RWPE2 (cell line): ENCODE results near the gene CDC42EP2.

Experiments used
- ATAC-seq: fragments of 200-7000 bp; cut with Tn5 transposase; 3 replicates; pipeline ENCODE4 v1.9.1; 2021; ENCODE audit warnings: low read depth
- DNase-seq: peaks from one replicate; pipeline ENCODE4 v3.0.0-alpha.2; 2020; ENCODE audit warnings: low spot score
- H3K27ac ChIP-seq: fragments of 450-650 bp; 2 replicates; pipeline ENCODE4 v1.5.1; 2017; ENCODE audit warnings: mild to moderate bottlenecking; ENCODE audit not compliant: poor library complexity, severe bottlenecking
- H3K27me3 ChIP-seq: fragments of 250-450 bp; sonication (Bioruptor Pico); 2 replicates; pipeline ENCODE4 v1.5.1; 2021; ENCODE audit warnings: mild to moderate bottlenecking, moderate library complexity; ENCODE audit not compliant: insufficient read depth, poor library complexity, severe bottlenecking
- H3K36me3 ChIP-seq: fragments of 250-450 bp; sonication (Bioruptor Pico); 2 replicates; pipeline ENCODE4 v1.5.1; 2020; ENCODE audit warnings: low read depth, mild to moderate bottlenecking, moderate library complexity
- H3K4me1 ChIP-seq: fragments of 250-450 bp; sonication (Bioruptor Pico); 2 replicates; pipeline ENCODE4 v1.5.1; 2021; ENCODE audit warnings: mild to moderate bottlenecking, moderate library complexity; ENCODE audit not compliant: insufficient read depth, poor library complexity, severe bottlenecking
- H3K4me3 ChIP-seq: fragments of 250-450 bp; sonication (Bioruptor Pico); 2 replicates; pipeline ENCODE4 v1.5.1; 2021; ENCODE audit warnings: mild to moderate bottlenecking, moderate library complexity; ENCODE audit not compliant: severe bottlenecking
- H3K9me3 ChIP-seq: fragments of 250-450 bp; sonication (Bioruptor Pico); 2 replicates; pipeline ENCODE4 v1.5.1; 2021; ENCODE audit warnings: mild to moderate bottlenecking, moderate library complexity; ENCODE audit not compliant: severe bottlenecking
- TF ChIP-seq, protein P1 (sequence below): fragments of 450-650 bp; IDR thresholded peaks from one replicate; pipeline ENCODE4 v1.5.1; 2017; ENCODE audit warnings: mild to moderate bottlenecking, moderate library complexity; ENCODE audit not compliant: poor library complexity, severe bottlenecking

The CDC42EP2 gene

DNA sequence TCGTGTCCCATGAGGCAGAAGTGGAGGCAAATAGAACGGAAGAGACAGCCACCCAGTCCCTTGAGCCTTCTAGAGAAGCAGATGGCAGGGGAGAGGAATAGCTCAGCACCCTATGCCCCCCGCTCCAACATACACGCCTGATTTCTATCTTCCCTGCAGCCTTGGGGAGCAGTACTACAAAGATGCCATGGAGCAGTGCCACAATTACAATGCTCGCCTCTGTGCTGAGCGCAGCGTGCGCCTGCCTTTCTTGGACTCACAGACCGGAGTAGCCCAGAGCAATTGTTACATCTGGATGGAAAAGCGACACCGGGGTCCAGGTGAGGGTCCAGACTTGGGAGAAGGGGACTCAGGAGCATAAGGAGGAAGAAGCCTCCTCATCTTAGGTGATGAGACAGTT lies 25.6 kb downstream of the CDC42EP2 start:
- DNase-seq = no peak
- Histone ChIP-seq H3K27ac (no peak overlapping the region), H3K4me1 (no peaks in the 10 kb centered on the region), H3K4me3 (no peak overlapping the region), H3K36me3 (peaks cover 77% of the 10 kb centered on the region), H3K9me3 (no peaks in the 10 kb centered on the region), H3K27me3 (no peaks in the 10 kb centered on the region)
- ATAC-seq = no peak
- TF ChIP-seq, protein P1, sequence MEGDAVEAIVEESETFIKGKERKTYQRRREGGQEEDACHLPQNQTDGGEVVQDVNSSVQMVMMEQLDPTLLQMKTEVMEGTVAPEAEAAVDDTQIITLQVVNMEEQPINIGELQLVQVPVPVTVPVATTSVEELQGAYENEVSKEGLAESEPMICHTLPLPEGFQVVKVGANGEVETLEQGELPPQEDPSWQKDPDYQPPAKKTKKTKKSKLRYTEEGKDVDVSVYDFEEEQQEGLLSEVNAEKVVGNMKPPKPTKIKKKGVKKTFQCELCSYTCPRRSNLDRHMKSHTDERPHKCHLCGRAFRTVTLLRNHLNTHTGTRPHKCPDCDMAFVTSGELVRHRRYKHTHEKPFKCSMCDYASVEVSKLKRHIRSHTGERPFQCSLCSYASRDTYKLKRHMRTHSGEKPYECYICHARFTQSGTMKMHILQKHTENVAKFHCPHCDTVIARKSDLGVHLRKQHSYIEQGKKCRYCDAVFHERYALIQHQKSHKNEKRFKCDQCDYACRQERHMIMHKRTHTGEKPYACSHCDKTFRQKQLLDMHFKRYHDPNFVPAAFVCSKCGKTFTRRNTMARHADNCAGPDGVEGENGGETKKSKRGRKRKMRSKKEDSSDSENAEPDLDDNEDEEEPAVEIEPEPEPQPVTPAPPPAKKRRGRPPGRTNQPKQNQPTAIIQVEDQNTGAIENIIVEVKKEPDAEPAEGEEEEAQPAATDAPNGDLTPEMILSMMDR = no peak

DNA sequence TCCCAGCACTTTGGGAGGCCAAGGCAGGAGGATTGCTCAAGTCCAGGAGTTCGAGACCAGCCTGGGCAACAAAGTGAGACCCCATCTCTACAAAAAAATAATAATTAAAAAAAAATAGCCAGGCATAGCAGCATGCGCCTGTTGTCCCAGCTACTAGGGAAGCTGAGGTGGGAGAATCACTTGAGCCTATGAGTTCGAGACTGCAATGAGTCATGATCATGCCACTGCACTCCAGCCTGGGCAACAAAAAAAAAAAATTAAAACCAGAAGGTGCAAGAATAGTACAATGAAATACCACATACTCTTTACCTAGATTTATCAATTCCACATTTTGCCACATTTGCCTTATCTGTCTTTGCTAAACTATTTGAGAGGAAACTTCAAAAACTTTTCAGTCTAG lies 27.2 kb downstream of the CDC42EP2 start:
- Histone ChIP-seq H3K9me3 (no peaks in the 10 kb centered on the region), H3K36me3 (peaks cover 86% of the 10 kb centered on the region)

DNA sequence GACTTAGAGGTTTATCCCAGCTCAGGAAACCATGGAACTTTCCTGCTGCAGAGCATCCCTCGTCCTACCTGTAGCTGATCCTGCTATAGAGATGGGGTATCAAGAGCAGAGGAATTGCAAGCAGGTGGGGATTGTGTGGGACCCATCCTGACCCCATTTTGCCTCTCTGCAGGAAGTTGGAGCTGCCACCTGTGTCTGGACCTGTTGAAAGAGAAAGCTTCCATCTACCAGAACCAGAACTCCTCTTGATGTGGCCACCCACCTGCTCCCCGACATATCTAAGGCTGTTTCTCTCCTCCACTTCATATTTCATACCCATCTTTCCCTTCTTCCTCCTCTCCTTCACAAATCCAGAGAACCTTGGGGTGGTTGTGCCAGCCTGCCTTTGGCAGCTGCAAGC lies 36.8 kb downstream of the CDC42EP2 start:
- ATAC-seq = no peak
- H3K4me3 ChIP-seq = no peak overlapping the region
- no peak for DNase-seq
- no peaks in the 10 kb centered on the region for H3K4me1 ChIP-seq
- no peaks in the 10 kb centered on the region for H3K9me3 ChIP-seq
- no peak overlapping the region for H3K27ac ChIP-seq
- peaks cover 3% of the 10 kb centered on the region for H3K27me3 ChIP-seq
- peaks cover 54% of the 10 kb centered on the region for H3K36me3 ChIP-seq
- TF ChIP-seq, protein P1 = no peak

More for the DNA sequence above, 27.2 kb downstream of the CDC42EP2 start:
- no peak overlapping the region for H3K27ac ChIP-seq
- no peaks in the 10 kb centered on the region for H3K27me3 ChIP-seq
- H3K4me1 ChIP-seq = no peaks in the 10 kb centered on the region
- TF ChIP-seq, protein P1 = no peak
- DNase-seq = no peak
- H3K4me3 ChIP-seq = no peak overlapping the region
- no peak for ATAC-seq

DNA sequence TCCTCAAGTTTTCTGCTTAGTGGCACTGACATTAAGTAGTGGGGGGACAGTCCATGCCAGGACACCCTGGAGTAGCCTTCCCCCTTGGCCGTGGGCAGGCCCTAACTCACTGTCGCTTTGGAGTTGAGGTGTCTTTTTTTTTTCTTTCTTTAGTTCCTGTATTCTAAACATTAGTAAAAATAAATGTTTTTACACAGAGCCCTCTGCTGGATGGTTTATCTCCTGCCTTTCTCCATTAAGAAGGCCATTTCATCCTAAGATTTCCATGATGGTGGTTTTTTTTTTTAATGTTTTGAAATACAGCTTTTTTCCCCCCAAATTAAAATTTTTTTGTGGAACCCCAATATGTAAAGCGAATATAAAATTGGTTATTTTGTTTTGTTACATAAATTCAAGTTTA lies 38.1 kb downstream of the CDC42EP2 start:
- H3K4me1 ChIP-seq = no peaks in the 10 kb centered on the region
- ATAC-seq (no peak), DNase-seq (no peak)
- H3K27me3 ChIP-seq = peaks cover 3% of the 10 kb centered on the region
- peaks cover 42% of the 10 kb centered on the region for H3K36me3 ChIP-seq
- H3K27ac ChIP-seq = no peak overlapping the region
- TF ChIP-seq, protein P1 = peak; percentile 54
- no peaks in the 10 kb centered on the region for H3K9me3 ChIP-seq
- no peak overlapping the region for H3K4me3 ChIP-seq

DNA sequence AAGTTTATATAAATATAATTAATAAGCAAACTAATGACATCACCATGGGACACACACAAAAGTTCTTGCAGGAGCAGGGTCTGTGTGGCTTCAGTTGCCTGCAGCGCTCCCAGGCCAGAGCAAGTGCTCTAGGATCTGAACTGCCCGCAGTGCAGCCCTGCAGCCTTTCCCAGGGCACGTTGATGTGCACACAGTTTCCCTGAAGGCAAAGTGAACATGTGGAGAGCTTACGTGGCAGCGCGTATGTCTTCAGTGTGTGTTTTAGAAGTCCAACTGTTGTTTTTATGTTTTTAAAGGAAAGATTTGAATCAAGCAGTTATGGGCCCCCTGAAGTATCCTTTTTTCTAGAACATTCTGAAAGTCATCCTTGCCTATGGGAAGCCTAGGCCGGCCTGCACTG lies 38.7 kb downstream of the CDC42EP2 start:
- ATAC-seq = no peak
- no peak for DNase-seq
- peaks cover 3% of the 10 kb centered on the region for H3K27me3 ChIP-seq
- H3K4me1 ChIP-seq = no peaks in the 10 kb centered on the region
- H3K9me3 ChIP-seq = no peaks in the 10 kb centered on the region
- no peak overlapping the region for H3K4me3 ChIP-seq
- TF ChIP-seq, protein P1 = no peak
- peaks cover 36% of the 10 kb centered on the region for H3K36me3 ChIP-seq
- no peak overlapping the region for H3K27ac ChIP-seq
